Right cardiac atrium (tissue), 5 donors: ENCODE results near the gene TSPAN2. TPM values are rescaled to one million over a fixed set of nuclear protein-coding genes. Genes with fewer than 3 reads are reported as not detected.

Source experiments
- ATAC-seq, 2 donors: fragments of 200-7000 bp; cut with Tn5 transposase; one replicate each; pipeline versions ENCODE4 v1.8.0 to v1.9.1; 2020; ENCODE audit warnings: moderate library complexity in 2 of 2, mild to moderate bottlenecking in 1 of 2
- DNase-seq, 3 donors: peaks; one replicate each; pipeline ENCODE4 v3.0.0-alpha.2; 2020
- H3K27ac ChIP-seq: one replicate; pipeline ENCODE4 v1.5.1; 2013; ENCODE audit warnings: mild to moderate bottlenecking, low read length, control low read depth, moderate library complexity
- H3K27me3 ChIP-seq: one replicate; pipeline ENCODE4 v1.6.1; 2013; ENCODE audit not compliant: control insufficient read depth, insufficient read depth
- H3K4me1 ChIP-seq: one replicate; pipeline ENCODE4 v1.6.1; 2013; ENCODE audit warnings: low read length; ENCODE audit not compliant: control insufficient read depth, insufficient read depth
- H3K4me3 ChIP-seq: one replicate; pipeline ENCODE4 v1.5.1; 2013; ENCODE audit warnings: low read length, control low read depth
- H3K9me3 ChIP-seq: one replicate; pipeline ENCODE4 v1.6.1; 2013; ENCODE audit warnings: low read length; ENCODE audit not compliant: control insufficient read depth
- WGBS: extraction: QIAGEN DNeasy Blood & Tissue Kit; methylation state at CpG from one replicate; pipeline ENCODE4 v1.1.7; 2013; 5-methylcytosine and 5-hydroxymethylcytosine counted together
- intact Hi-C, 4 donors: fragments of 100-400 bp; cut with DNase I; formaldehyde crosslinking; loops; one replicate each; pipeline versions ENCODE4 v1.11.0 to v1.14.0; 2022 to 2023
- long read RNA-seq, 4 donors: library from polyadenylated mRNA; unstranded; transcript quantifications; one replicate each; pipeline ENCODE4 v2.0.0, GENCODE V29; 2020 to 2021
- polyA plus RNA-seq: library from polyadenylated mRNA; stranded (reverse); fragments of 200-250 nt; gene quantifications from one replicate; pipeline ENCODE4 v1.2.3, GENCODE V29; 2013
- total RNA-seq, 4 donors: library from RNA; stranded (reverse); fragmentation: NEBNext Ultra II Directional; extraction: Animal tissue kit (Norgen Biotek cat#: 25700); gene quantifications; one replicate each; pipeline ENCODE4 v1.2.1, GENCODE V29; 2021
- donor health status: healthy with polysubstance abuse.
- donor health status: DM: no; HTN: yes; CAD: no.
- donor health status: DM: no; HTN: no; CAD: no.
- donor health status: DM: no; HTN: yes; CAD: no; lungs with severe emphysema.
- donor health status: DM: yes; HTN: yes; CAD: no.

The TSPAN2 gene
- total RNA-seq = 10 to 100 TPM in 3 of 4 donors, 1 to 10 TPM in 1; 9.5 to 17.4 (median 13.9) TPM
- polyA plus RNA-seq = 6.5 TPM
- long read RNA-seq, donor 1, transcript TSPAN2-203 (7 exons, 671 nt) = minor isoform, 5 of 40 reads
- long read RNA-seq, donor 1, transcript TSPAN2-202 (8 exons, 3,177 nt) = major isoform, 25 of 40 reads
- long read RNA-seq, donor 1, partial matches to known transcripts = 0 of 40 reads
- long read RNA-seq, donor 1, other reads (novel, unspliced or antisense) = 10 of 40 reads
- long read RNA-seq, donor 2, transcript TSPAN2-202 (8 exons, 3,177 nt) = major isoform, 5 of 8 reads
- long read RNA-seq, donor 2, partial matches to known transcripts = 0 of 8 reads
- long read RNA-seq, donor 2, other reads (novel, unspliced or antisense) = 2 of 8 reads
- long read RNA-seq, donor 3, transcript TSPAN2-203 (7 exons, 671 nt) = minor isoform, 12 of 108 reads
- long read RNA-seq, donor 3, transcript TSPAN2-202 (8 exons, 3,177 nt) = major isoform, 83 of 108 reads
- long read RNA-seq, donor 3, partial matches to known transcripts = 2 of 108 reads
- long read RNA-seq, donor 3, other reads (novel, unspliced or antisense) = 11 of 108 reads
- long read RNA-seq, donor 4, transcript TSPAN2-202 (8 exons, 3,177 nt) = major isoform, 16 of 21 reads
- long read RNA-seq, donor 4, partial matches to known transcripts = 0 of 21 reads
- long read RNA-seq, donor 4, other reads (novel, unspliced or antisense) = 1 of 21 reads

DNA sequence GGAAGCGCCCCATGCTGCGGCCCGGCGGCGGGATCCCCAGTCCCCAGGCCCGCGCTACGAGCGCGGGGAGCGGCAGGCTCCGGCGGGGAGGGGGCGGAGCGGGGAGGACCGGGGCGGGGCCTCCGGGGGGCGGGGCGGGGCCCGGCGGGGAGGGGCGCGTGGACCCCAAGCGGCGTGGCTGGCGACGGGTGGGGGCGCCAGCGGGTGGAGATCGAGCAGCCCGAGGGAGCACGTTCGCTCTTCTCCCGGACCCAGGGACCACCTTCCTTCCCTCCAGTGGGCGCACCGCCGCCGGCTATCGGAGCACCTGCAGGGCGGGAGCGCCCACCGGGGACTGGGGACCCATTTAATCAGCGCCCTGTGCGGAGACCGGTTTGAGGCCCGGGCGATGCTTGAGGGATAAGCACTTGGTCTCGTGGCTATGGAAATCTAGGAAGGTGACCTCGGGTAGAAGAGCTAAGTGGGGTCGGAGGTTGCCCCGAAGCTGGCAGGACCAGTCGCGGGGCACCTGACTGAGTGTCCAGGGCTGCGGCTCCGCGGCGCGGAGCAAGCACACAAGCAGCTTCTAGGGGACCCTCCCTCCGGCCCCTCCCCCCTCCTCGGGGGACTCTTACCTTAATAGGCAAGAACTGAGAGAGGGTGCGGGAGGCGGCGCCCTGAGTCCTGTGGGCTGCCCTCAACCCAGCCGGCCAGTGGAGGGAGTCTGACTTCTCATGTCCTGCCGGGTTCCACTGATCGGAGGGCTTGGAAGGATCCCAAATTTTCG lies at the start of gene TSPAN2:
Gene TSPAN2, minus strand, starts transcription at position 84 of the 766 bp plus-strand sequence. Its CDS starts 71 bp downstream, at position 13.
- Histone ChIP-seq H3K4me3 (peak within 1 kb of the TSS; percentile 74), H3K27ac (peak within 1 kb of the TSS; percentile 79), H3K4me1 (peaks cover 3% of the 10 kb centered on the region), H3K27me3 (no peaks in the 10 kb centered on the region), H3K9me3 (no peaks in the 10 kb centered on the region)
- ATAC-seq = peak; percentile 92 to 94
- WGBS = under 1% methylated on average over 68 of the region's 68 CpGs
- intact Hi-C loops = no loop called here
- DNase-seq = peak; percentile 82 to 91 (median 91)

DNA sequence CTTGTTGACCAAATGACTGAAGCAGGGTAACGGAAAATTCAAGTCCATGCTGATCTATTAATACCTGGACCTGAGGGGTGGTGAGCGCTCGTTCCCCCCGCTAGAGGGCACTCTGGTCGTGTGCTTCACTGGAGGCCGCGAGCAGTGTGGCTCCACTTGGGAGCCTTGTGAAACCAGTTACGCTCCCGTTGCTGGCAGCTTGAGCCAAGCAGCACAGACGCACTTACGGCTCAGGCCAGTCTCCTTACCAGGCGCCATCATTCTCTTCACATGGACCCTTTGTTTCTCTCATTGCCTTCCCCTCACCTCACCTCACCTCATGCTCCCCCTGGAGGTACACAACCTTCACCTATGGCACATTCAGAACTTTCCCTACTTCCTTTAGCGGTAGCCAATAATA lies 49.7 kb upstream of the TSPAN2 start:
- DNase-seq = peak; percentile 92 to 97 (median 94)
- no peak overlapping the region for H3K4me3 ChIP-seq
- ATAC-seq = peak; percentile 92 to 95
- 8% methylated on average over 13 of the region's 13 CpGs for whole genome bisulfite sequencing
- H3K27ac ChIP-seq = no peak overlapping the region
- H3K4me1 ChIP-seq = peaks cover 12% of the 10 kb centered on the region
- intact Hi-C loops = loop anchor here (5.0 to 10.0 kb wide), 5 partner anchors 136 to 458 kb away; partner anchors contain the start of gene NGF (in 1 of the 4)
- no peaks in the 10 kb centered on the region for H3K9me3 ChIP-seq
- H3K27me3 ChIP-seq = no peaks in the 10 kb centered on the region

DNA sequence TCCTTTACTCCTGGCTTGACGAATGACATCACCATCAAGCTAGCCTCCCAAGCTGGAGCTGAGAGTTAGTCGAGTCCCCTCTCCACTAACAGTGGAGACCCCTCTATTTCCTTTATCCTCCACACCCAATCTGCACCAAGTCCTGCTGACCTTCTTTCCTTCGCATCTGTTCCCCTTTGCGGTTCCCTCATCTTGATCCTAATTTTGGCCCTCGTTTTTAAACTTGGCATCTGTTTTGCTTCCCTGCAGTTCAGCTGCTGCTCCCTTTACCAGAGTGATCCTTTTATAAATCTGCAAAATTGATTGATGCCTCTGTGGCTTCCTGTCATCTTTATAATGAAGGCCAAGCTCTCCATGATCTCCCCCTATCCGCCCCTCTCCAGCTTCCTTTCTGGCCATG lies 49.0 kb upstream of the TSPAN2 start:
- ATAC-seq = no peak
- no peak for DNase-seq
- no peaks in the 10 kb centered on the region for H3K9me3 ChIP-seq
- intact Hi-C loops = loop anchor here (5.0 to 10.0 kb wide), 5 partner anchors 137 to 459 kb away; partner anchors contain the start of gene NGF (in 1 of the 4)
- H3K27ac ChIP-seq = no peak overlapping the region
- 68% methylated on average over 6 of the region's 6 CpGs for WGBS
- no peak overlapping the region for H3K4me3 ChIP-seq
- H3K27me3 ChIP-seq = no peaks in the 10 kb centered on the region
- peaks cover 12% of the 10 kb centered on the region for H3K4me1 ChIP-seq

DNA sequence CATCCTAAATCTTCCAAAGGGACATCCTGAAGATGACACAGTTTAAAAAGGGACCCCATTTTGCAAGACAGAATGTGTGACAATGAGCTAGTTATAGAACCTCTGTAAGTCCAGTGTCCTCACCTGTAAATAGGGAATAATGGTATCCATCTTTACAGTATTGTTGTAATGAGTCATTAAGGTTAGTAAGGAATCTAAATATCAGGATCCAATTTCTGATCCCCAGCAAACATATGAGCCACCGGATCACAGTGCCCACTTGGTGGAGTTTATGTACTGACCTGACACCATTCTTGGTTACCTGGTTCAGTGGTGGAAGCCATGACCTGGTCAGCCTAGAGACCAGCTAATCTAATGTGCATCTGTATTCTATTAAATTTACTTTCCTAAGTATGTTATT lies 47.9 kb upstream of the TSPAN2 start:
- Histone ChIP-seq H3K4me3 (no peak overlapping the region), H3K27ac (no peak overlapping the region), H3K9me3 (no peaks in the 10 kb centered on the region), H3K27me3 (no peaks in the 10 kb centered on the region), H3K4me1 (peaks cover 7% of the 10 kb centered on the region)
- intact Hi-C loops = loop anchor here (5.0 to 10.0 kb wide), 5 partner anchors 138 to 460 kb away; partner anchors contain the start of gene NGF (in 1 of the 4)
- DNase-seq (no peak), ATAC-seq (no peak)
- WGBS = 80% methylated on average over 1 of the region's 1 CpG

DNA sequence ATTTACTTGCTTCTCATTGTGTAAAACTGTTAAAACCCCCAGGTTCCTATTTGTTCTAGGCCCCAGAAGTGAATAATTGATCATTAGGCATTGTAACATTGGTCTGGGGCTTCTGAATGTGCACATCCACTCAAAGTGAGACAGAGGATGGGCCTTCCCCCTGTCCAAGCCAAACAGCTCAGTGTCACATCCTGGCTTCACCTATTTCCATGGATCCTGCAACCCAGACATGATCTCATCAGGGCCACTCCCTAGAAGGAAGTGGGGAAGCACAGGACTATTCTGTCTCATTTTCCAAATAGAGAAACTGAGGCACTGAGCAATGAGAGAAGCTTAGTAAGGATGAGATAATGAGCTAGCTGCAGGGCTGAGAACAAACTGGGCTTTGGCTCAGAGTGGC lies 47.4 kb upstream of the TSPAN2 start:
- H3K27ac ChIP-seq = no peak overlapping the region
- no peaks in the 10 kb centered on the region for H3K9me3 ChIP-seq
- no peak for ATAC-seq
- intact Hi-C loops = loop anchor here (5.0 to 10.0 kb wide), 5 partner anchors 138 to 461 kb away; partner anchors contain the start of gene NGF (in 1 of the 4)
- H3K4me1 ChIP-seq = peaks cover 7% of the 10 kb centered on the region
- H3K4me3 ChIP-seq = no peak overlapping the region
- no peak for DNase-seq
- H3K27me3 ChIP-seq = no peaks in the 10 kb centered on the region

DNA sequence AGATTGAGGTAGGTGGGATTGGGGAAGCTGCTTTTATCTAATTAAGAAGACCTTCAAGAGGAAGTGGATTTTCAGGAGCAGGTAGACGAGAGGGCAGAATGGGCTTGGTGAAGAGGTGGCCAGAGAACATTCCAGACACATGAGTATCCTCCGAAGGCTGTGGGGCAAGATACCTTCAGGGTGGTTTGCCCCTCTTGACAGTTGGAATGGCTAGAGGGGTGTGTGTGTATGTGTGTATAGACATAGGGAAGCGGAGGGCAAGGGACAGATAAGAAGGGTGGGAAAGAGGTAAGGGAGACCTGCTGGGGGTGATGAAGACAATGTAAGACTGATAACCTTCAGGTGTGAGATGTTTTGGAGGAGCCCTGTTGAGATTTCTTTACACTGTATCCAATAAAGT lies 46.8 kb upstream of the TSPAN2 start:
- 81% methylated on average over 3 of the region's 3 CpGs for WGBS
- Histone ChIP-seq H3K4me3 (no peak overlapping the region), H3K27me3 (no peaks in the 10 kb centered on the region), H3K27ac (no peak overlapping the region), H3K9me3 (no peaks in the 10 kb centered on the region), H3K4me1 (peaks cover 7% of the 10 kb centered on the region)
- intact Hi-C loops = loop anchor here (5.0 to 10.0 kb wide), 5 partner anchors 139 to 461 kb away; partner anchors contain the start of gene NGF (in 1 of the 4)
- ATAC-seq (no peak), DNase-seq (no peak)

DNA sequence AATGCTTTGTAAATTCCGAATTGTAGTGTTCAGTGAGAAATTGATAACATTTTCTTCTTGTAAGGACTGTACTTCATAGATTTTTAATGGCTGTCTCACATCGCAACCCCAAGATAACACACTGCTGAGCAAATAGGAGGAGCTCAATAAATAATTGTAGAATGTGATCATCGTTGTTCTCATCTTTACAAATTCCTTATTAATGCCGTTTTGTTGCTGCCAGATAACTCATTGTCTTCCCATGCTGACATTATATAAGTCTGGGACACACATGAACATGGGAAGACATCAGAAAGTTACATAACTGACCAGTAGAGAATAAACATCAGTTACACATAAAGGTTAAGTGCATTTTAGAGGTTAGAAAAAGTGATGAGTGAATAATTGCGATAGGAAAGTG lies 46.4 kb upstream of the TSPAN2 start:
- Histone ChIP-seq H3K27me3 (no peaks in the 10 kb centered on the region), H3K4me3 (no peak overlapping the region), H3K4me1 (peaks cover 7% of the 10 kb centered on the region), H3K27ac (no peak overlapping the region), H3K9me3 (no peaks in the 10 kb centered on the region)
- intact Hi-C loops = loop anchor here (5.0 to 10.0 kb wide), 5 partner anchors 139 to 462 kb away; partner anchors contain the start of gene NGF (in 1 of the 4)
- DNase-seq (no peak), ATAC-seq (no peak)
- WGBS = 68% methylated on average over 5 of the region's 5 CpGs

DNA sequence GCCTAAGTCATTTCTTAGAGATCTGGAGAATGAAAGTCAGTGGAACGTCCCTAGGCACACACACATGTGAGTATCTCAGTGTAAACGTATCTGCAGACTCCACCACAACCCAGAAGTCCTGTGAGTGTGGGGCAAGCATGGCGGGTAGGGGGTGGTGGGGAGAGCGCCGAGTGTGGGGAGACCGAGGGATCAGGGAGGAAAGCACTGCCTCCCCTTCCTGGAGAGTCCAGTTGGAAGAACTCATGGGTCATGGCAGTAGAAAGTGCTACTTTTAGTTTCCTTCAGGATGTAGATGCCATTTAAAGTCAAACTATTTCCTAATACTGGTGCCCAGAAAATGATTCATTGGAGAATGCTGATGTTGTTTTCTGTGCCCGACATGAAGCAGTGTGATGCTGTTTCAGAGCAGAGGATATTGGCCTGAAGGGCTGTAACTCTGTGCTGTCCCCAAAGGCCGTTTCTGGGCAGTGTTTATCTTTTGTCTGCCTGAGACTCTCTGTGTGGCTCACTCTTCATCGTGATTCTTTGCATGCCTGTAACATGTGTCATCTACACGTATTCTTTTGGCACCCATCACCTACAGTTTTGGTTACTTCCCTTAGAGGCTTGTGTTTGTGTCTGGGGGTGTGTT lies 45.7 kb upstream of the TSPAN2 start:
- no peak overlapping the region for H3K27ac ChIP-seq
- peak in 1 of 3 donors; percentile 22 for DNase-seq
- H3K9me3 ChIP-seq = no peaks in the 10 kb centered on the region
- intact Hi-C loops = loop anchor here (5.0 to 10.0 kb wide), 5 partner anchors 140 to 462 kb away; partner anchors contain the start of gene NGF (in 1 of the 4)
- WGBS = 47% methylated on average over 10 of the region's 10 CpGs
- no peak overlapping the region for H3K4me3 ChIP-seq
- no peaks in the 10 kb centered on the region for H3K27me3 ChIP-seq
- ATAC-seq = peak; percentile 58 to 61
- peaks cover 7% of the 10 kb centered on the region for H3K4me1 ChIP-seq

DNA sequence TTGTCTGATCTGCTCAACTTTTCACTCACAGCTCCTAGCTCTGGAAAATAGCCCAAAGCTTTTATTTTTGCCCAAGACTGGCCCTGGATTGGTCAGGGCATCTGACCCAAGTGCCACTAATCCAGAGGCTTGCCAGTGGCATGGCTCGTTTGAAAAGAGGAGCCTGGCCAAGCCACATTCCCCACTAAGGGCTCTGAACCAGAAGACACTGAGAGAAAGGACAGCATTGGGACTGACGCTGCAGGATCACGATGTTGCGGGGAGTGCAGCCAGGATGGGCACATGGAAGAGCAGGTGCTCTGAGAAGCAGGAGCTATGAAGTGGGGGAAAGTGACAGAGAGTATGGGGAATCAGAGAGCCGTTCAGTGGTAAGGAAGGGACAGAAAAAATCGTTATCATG lies 44.9 kb upstream of the TSPAN2 start:
- intact Hi-C loops = loop anchor here in 1 of 4 donors (10.0 kb wide), 1 partner anchor 141 kb away; no protein-coding TSS in a partner anchor
- DNase-seq (no peak), ATAC-seq (peak in 1 of 2 donors; percentile 12)
- no peaks in the 10 kb centered on the region for H3K9me3 ChIP-seq
- WGBS = 67% methylated on average over 6 of the region's 6 CpGs
- no peaks in the 10 kb centered on the region for H3K27me3 ChIP-seq
- peaks cover 5% of the 10 kb centered on the region for H3K4me1 ChIP-seq
- no peak overlapping the region for H3K4me3 ChIP-seq
- no peak overlapping the region for H3K27ac ChIP-seq

DNA sequence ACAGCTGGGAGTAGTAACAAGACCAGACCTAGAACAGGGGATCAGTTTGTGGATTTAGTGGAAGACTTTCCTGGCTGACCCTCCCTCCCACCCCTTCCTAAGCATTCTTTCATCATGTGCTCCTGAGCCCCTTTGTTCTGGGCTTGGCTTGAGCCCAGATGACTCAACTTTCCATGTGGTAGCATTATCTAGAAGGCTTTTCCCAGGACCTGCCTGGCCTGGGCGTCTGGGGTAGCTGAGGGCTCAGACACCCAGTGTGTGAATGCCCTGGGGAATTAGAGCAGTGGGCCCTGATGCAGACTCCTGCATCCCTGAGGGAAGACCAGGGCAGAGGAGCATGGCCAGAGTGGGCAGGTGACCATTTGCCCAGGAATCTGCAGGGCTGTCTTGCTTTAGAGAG lies 44.1 kb upstream of the TSPAN2 start:
- ATAC-seq (no peak), DNase-seq (no peak)
- Histone ChIP-seq H3K9me3 (no peaks in the 10 kb centered on the region), H3K4me1 (peaks cover 3% of the 10 kb centered on the region), H3K4me3 (no peak overlapping the region), H3K27ac (no peak overlapping the region), H3K27me3 (no peaks in the 10 kb centered on the region)
- whole genome bisulfite sequencing = 66% methylated on average over 1 of the region's 1 CpG
- intact Hi-C loops = loop anchor here in 1 of 4 donors (10.0 kb wide), 1 partner anchor 141 kb away; no protein-coding TSS in a partner anchor
